NCI-H510A (cell line): Measurements from ENCODE around the gene COL1A1.

Experiments used
- DNase-seq: peaks from one replicate; lab custom pipeline; 2025; lab: John Stamatoyannopoulos, UW

Gene COL1A1

DNA sequence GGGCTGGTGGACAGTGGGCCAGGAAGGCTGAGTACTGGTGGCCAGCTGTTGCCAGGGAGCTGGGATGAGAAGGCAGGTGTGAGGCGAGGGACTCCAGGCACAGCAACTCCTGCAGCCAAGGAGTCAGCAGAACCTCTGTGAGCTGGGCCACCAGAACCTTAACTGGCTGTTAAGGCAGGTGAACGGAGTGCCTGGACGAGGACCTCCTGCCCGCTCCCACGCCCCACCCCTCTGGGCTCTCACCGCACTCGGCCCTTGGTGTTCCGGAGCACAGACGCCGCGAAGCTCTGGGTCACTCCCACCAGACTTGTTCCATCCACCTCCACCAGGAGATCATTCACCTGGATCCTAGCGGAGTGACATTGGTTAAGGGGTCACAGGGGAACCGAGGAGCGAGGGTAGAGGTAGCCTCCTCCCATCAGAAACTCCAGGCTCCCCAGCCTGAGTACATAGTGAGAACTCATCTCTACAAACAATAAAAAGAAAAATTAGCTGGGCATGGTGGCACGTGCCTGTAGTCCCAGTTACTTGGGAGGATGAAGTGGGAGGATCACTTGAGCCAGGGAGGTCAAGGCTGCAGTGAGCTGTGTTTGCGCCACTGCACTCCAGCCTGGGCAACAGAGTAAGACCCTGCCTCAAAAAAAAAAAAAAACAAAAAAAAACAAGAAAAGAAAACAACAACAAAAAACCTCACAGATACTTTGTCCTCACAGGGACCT, 60.2 kb downstream of the COL1A1 start:
- no peak for DNase-seq

DNA sequence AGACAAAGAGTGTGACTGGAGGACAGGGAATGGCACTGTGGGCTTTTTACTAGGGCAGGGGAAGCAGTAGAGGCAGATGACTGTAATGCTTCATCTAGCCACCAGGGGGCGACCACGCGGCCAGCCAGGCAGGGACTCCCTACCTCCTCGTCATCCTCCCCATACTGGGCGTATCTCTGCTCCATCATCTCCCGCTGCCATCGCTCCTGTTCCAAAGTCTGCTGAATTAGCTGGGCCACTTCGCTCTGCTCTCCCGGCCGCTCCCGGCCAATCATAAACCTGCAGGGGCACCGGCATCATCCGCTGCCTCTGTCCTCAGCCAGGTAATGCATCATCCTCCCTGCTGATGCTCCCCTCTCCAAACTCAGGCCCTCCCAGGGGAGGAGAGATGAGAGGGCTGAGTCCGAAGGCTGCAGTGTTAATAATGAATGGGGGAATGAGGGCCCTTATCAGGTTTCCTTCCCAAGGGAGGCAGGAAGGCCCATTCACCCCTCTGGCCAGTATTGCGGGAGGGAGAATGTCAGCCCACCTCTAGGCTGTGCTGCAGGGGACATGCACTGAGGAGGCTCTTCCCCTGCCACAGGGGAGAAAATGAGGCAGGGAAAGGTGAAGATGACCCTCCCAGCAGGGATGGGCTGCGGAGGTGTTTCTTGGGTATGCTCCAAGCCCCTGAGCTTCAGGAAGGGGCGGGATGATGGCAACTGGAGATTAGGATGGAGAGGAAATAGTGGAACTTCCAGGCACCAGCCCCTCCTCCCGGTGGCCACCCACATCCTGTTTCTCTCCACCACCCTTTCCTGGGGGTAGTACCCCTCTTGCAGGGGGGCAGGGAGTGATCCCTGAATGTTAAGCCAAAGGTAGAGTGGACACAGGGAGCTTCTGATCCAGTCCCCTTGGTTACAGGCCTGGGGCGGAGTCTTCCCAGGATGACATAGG, 61.2 kb downstream of the COL1A1 start:
- peak; percentile 19 for DNase-seq

DNA sequence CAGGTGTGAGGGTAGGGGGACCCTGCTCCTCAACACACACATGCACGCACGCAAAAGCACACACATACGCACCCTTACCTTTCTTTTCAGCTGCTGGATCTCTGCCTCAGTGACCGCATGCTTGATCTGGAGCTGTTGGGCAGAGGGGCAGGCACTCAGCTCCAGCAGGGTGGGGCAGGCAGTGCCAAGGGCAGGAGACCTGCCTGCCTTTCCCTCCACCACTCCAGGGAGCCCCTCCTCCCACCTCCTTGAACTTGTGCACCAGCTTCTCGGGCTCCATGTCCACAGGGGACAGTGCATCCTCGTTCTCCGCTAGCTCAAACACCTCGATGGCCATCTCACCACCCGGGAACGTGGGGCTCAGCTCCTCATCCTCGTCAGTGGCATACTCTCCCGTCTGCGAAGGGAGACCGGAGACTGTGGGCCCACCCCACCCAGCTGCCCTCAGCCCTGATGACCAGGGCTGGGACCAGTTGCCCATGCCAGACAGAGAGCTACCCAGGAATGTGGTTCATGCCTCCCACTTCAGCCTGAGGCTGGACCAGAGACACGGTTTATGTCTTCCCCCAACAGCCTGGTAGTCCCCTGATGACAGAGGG, 62.1 kb downstream of the COL1A1 start:
- no peak for DNase-seq

DNA sequence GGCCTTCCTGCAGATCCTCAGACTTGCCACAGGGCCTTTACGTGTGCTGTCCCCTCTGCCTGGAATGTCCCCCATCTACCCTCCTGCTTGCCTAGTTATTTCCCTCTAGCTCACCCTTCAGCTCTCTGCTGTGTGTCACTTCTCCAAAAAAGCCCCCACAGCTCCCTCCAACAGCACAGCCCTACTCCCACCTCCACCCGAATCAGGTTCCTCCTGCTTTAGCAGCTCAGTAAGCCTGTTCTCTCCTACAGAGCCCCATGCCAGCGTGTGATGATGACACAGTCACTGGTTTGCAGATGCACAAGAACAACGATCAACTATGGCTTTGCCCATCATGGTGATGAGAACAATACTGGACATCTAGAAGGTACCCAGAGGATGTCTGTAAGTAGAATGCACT, 64.4 kb downstream of the COL1A1 start:
- DNase-seq, result no peak

DNA sequence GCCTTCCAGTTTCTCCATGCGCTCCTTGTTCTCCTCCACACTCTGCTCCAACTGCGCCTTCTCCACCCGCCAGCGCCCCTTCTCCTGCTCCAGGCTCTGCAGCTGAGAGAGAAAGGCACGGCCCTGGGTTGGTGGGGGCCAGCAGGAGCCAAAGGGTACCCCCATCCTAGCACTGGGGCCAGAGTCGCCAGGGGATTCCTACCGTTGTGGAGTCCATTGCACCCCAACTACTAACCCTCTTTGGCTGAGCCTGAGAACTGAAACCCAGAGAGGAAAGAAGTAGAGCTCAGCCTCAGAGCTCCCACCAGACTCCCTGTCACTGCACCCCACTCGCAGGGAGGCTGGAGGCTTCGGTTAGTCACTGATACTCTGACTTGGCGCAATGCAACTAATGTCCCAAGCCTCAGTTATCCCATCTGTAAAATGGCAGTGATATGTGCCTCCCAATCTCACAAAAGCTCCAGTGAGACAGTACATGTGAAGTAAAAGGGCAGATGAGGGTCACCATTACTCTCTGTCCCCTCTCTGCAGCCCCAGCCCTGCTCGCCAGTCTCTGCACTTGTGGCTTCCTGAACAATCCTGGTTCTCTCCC, 65.2 kb downstream of the COL1A1 start:
- no peak for DNase-seq

DNA sequence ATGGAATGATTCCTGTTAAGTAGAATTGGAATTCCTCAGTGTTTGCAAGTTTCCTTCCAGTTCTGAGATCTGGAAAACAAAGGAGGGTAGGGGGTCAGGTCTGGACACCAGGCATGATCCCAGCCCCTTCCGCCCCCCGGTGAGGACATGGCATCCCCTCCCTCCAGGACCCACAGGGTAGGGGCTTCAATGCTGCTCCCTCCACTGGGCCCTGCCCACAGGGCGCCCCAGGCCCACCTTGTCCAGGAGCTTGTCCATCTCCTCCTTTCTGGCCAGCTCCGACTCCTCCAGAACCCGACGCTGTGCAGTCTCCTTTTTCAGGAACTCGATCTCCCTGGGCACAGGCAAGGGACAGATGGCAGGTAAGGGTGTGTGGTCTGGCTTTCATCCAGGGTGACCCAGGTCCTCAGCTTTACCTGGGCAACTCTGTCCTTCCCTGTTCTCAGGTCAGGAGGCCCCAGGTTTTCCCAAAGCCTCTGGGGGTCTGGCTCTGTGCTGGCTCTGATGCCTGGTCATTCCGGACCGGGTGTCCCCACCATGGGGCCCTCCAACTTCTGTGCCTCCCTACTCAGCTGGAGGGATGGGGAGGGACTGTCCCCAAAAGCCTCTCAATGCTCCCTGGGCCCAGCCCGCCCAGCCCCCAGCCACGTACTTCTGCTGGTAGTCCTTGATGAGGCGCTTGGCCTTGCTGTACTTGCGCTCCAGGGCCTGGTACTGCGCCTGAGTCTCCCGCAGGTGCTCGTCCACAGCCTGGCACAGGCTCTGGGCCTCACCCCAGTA, 65.9 kb downstream of the COL1A1 start:
- DNase-seq, result no peak

DNA sequence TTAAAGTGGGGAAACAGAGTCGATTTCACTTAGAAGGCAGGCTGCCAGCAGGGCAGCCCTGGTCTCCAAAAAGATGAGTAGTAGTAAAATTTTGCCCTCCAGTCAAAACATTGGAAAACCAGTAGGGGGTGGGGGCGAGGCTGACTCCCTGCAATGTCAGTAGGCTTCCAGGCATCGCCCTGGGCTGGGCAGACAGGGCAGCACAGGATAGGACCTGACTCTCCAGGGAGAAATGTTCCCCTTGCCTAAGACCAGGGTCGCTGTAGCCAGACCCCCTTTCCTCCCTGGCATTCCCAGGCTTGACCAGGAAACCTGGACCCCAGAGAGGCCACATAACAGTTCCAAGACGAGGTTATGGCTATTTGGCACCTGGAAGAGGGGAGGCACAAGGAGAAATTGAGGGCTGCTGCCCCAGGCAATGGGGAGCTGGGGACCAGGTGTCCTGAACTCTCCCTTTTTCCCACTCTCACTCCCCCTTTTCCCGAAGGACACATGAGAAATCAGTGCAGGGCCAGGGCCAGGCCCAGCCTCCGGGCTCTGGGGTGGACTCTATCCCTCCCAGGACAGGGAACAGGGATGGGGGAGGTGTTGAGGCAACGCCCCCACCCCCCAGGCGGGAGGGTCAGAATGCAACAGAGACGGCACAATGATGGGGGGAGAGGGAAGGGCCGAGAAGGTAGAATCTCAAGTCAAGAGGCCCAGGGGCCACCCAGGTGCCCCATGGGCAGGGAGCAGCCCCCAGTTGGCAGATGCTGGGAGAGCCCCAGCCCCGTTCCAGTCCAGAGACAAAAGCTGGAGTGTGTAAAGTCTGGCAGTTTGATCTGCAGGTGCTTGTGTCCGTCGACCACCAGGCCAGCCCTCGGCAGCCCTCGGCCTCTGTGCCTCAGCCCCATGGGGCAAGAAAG, 67.0 kb downstream of the COL1A1 start:
- DNase-seq, result no peak

DNA sequence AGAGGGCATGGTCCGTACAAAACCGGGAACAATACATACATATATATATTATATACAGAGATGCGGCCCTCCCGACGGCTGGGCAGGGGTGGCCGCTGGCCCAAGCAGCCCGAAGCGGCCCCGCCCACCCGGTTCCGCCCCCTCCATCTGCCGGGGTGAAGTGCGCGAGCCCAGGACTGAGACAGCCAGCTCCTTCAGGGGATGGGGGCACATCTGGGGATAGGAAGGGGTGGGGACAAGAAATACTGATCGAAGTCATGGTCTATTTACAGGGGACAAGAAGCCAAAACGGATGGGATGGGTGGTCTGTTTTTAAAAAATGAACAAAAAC, 67.7 kb downstream of the COL1A1 start:
- no peak for DNase-seq
